HL-60 (cell line): Measurements from ENCODE around the gene LAMA2.

Source experiments
- DNase-seq, 2 experiments: peaks; one replicate each; pipeline ENCODE4 v3.0.0-alpha.2; 2010 to 2020; ENCODE audit warnings: low read depth in 1 of 2, low spot score in 1 of 2
- H3K27ac ChIP-seq: fragments of 250-450 bp; sonication (Bioruptor Pico); replicated peaks from 2 replicates; pipeline ENCODE4 v1.5.1; 2020; ENCODE audit warnings: mild to moderate bottlenecking, moderate library complexity
- H3K27me3 ChIP-seq: fragments of 250-450 bp; sonication (Bioruptor Pico); 2 replicates; pipeline ENCODE4 v1.5.1; 2021; ENCODE audit warnings: mild to moderate bottlenecking, moderate library complexity; ENCODE audit not compliant: insufficient read depth, poor library complexity, severe bottlenecking
- H3K4me3 ChIP-seq: replicated peaks from 2 replicates; pipeline ENCODE4 v1.5.1; 2011; ENCODE audit warnings: mild to moderate bottlenecking, control low read depth, low read length; ENCODE audit not compliant: insufficient read depth
- GABPA ChIP-seq: IDR thresholded peaks from 2 replicates; pipeline ENCODE4 v1.6.1; 2012; ENCODE audit warnings: low read depth
- POLR2AphosphoS5 ChIP-seq: IDR thresholded peaks from 2 replicates; pipeline ENCODE4 v1.6.1; 2012; ENCODE audit warnings: low read depth
- SPI1 ChIP-seq: IDR thresholded peaks from 2 replicates; pipeline ENCODE4 v1.6.1; 2012; ENCODE audit warnings: low read depth, mild to moderate bottlenecking, borderline replicate concordance
- TF ChIP-seq, protein P1 (sequence below): IDR thresholded peaks from 2 replicates; pipeline ENCODE4 v1.6.1; 2012; ENCODE audit warnings: low read depth; ENCODE audit not compliant: insufficient replicate concordance
- TF ChIP-seq, protein P2 (sequence below): IDR thresholded peaks from one replicate; pipeline ENCODE4 v1.5.1; 2011; ENCODE audit warnings: low read length, control low read depth, inconsistent platforms; ENCODE audit not compliant: insufficient read depth

The LAMA2 gene

DNA sequence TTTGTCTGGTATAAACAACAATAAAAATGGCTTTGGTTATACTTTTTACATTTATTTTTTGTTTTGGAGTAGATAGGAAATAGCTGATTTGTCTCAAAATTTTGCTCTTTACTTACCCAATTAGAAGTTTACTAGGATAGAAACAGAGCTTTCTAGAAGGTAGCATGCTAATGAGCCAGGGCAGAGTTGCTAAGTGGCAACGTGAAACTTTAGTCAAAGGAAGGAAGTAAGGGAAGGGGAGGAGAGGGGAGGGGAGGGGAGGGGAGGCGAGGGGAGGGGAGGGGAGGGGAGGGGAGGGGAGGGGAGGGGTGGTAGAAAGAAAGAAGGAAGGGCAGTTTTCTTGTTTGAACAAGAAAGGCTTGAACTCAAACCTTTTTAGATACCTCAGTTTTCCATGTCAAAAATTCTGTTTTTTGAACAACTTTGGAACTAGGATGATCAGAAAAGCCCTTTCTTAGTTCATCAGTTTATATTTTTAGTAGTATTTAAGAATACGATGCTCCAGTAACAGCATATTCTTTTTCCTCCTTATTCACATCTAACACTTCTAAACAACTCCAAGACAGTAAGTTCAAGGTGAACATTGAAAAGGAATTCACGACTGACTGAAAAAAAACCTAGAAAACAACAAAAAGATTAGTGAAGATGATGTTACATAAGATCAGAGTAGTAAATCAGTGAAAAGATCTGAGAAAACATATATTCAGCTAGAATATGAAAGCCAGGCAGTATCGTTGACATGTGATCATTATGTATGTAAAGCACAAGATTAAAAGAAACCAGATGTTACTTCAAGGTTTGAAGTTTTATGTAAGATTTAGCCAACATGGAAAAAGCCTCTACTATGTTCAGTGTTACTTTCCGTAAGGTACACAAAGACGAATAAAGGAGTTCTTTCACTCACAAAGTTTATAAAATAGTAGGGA lies 563.6 kb downstream of the LAMA2 start:
- H3K27me3 ChIP-seq: peaks cover 2% of the 10 kb centered on the region
- H3K27ac ChIP-seq: no peak overlapping the region
- DNase-seq: no peak
- no peak overlapping the region for H3K4me3 ChIP-seq
- TF ChIP-seq POLR2AphosphoS5: no peak
- TF ChIP-seq, protein P1, sequence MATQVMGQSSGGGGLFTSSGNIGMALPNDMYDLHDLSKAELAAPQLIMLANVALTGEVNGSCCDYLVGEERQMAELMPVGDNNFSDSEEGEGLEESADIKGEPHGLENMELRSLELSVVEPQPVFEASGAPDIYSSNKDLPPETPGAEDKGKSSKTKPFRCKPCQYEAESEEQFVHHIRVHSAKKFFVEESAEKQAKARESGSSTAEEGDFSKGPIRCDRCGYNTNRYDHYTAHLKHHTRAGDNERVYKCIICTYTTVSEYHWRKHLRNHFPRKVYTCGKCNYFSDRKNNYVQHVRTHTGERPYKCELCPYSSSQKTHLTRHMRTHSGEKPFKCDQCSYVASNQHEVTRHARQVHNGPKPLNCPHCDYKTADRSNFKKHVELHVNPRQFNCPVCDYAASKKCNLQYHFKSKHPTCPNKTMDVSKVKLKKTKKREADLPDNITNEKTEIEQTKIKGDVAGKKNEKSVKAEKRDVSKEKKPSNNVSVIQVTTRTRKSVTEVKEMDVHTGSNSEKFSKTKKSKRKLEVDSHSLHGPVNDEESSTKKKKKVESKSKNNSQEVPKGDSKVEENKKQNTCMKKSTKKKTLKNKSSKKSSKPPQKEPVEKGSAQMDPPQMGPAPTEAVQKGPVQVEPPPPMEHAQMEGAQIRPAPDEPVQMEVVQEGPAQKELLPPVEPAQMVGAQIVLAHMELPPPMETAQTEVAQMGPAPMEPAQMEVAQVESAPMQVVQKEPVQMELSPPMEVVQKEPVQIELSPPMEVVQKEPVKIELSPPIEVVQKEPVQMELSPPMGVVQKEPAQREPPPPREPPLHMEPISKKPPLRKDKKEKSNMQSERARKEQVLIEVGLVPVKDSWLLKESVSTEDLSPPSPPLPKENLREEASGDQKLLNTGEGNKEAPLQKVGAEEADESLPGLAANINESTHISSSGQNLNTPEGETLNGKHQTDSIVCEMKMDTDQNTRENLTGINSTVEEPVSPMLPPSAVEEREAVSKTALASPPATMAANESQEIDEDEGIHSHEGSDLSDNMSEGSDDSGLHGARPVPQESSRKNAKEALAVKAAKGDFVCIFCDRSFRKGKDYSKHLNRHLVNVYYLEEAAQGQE: no peak
- TF ChIP-seq GABPA: no peak
- TF ChIP-seq, protein P2, sequence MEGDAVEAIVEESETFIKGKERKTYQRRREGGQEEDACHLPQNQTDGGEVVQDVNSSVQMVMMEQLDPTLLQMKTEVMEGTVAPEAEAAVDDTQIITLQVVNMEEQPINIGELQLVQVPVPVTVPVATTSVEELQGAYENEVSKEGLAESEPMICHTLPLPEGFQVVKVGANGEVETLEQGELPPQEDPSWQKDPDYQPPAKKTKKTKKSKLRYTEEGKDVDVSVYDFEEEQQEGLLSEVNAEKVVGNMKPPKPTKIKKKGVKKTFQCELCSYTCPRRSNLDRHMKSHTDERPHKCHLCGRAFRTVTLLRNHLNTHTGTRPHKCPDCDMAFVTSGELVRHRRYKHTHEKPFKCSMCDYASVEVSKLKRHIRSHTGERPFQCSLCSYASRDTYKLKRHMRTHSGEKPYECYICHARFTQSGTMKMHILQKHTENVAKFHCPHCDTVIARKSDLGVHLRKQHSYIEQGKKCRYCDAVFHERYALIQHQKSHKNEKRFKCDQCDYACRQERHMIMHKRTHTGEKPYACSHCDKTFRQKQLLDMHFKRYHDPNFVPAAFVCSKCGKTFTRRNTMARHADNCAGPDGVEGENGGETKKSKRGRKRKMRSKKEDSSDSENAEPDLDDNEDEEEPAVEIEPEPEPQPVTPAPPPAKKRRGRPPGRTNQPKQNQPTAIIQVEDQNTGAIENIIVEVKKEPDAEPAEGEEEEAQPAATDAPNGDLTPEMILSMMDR: no peak
- no peak for TF ChIP-seq SPI1

DNA sequence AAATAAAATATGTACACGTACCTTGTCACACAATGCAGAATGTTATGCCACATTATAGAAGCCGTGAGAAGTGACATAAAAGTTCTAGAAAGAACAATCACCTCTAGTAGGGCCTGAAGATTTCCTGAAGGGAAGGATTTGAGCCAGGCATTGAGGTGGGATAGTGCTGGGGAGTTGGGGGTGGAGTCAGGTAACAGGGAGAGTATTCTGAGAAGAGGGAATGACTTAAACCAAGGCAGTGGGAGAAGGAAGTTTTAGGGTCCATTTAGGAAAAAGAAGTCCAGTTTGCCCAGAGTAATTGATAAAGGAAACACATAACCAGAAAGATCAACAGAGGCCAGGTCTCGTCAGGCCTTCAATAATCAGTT lies 564.2 kb downstream of the LAMA2 start:
- TF ChIP-seq, protein P2: no peak
- no peak for TF ChIP-seq SPI1
- TF ChIP-seq POLR2AphosphoS5: no peak
- no peak for TF ChIP-seq GABPA
- TF ChIP-seq, protein P1: no peak
- DNase-seq: no peak

DNA sequence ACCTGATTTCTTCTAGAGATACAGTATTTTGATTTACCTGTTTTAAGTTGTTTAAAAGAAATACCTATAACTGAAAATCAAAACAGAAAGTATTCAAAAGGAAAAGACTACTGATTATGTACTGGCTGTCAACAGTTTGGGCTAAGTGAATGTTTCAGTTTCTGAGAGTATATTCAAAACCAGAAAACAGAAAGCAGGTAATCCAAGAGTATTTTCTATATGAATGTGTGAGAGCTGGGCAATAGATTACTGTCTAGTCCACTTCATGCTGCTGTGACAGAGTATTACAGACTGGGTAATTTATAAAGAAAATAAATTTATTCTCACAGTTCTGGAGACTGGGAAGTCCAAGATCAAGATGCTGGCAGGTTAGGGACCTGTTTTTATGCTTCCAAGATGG lies 566.0 kb downstream of the LAMA2 start:
- H3K4me3 ChIP-seq: no peak overlapping the region
- H3K27ac ChIP-seq: no peak overlapping the region
- no peak for TF ChIP-seq SPI1
- no peak for TF ChIP-seq GABPA
- TF ChIP-seq POLR2AphosphoS5: no peak
- TF ChIP-seq, protein P1: no peak
- TF ChIP-seq, protein P2: no peak
- no peak for DNase-seq
- H3K27me3 ChIP-seq: no peaks in the 10 kb centered on the region

More for the DNA sequence above, 564.2 kb downstream of the LAMA2 start:
- H3K4me3 ChIP-seq: no peak overlapping the region
- H3K27me3 ChIP-seq: peaks cover 2% of the 10 kb centered on the region
- H3K27ac ChIP-seq: no peak overlapping the region
